HepG2 (cell line): ENCODE measurements around the gene ARL16. TPM values are rescaled to one million over a fixed set of nuclear protein-coding genes. Genes with fewer than 3 reads are reported as not detected.

Source experiments
- AHR ChIP-seq: IDR thresholded peaks from 2 replicates; pipeline ENCODE4 v1.6.1; 2018; ENCODE audit warnings: missing genetic modification reagents, missing compliant biosample characterization
- ARHGAP35 ChIP-seq: sonication (generic); formaldehyde crosslinking; IDR thresholded peaks from 2 replicates; pipeline ENCODE4 v1.9.0; 2022; ENCODE audit warnings: mild to moderate bottlenecking, inconsistent platforms, moderate library complexity, missing genetic modification reagents, borderline replicate concordance
- CC2D1A ChIP-seq: sonication (generic); formaldehyde crosslinking; IDR thresholded peaks from 2 replicates; pipeline ENCODE4 v1.8.1; 2023; ENCODE audit warnings: mild to moderate bottlenecking, missing genetic modification reagents
- ESRRA ChIP-seq: sonication (generic); formaldehyde crosslinking; IDR thresholded peaks from 2 replicates; pipeline ENCODE4 v1.5.1; 2020; ENCODE audit warnings: mild to moderate bottlenecking, low read depth, missing genetic modification reagents
- GMEB1 ChIP-seq: sonication (generic); formaldehyde crosslinking; IDR thresholded peaks from 2 replicates; pipeline ENCODE4 v1.5.1; 2020; ENCODE audit warnings: missing genetic modification reagents, mild to moderate bottlenecking, borderline replicate concordance
- GMEB2 ChIP-seq: IDR thresholded peaks from 2 replicates; pipeline ENCODE4 v1.6.1; 2016; ENCODE audit warnings: missing biosample characterization, missing genetic modification reagents, low read depth
- HIC2 ChIP-seq: sonication (generic); formaldehyde crosslinking; IDR thresholded peaks from 2 replicates; pipeline ENCODE4 v1.9.0; 2022; ENCODE audit warnings: low read depth, missing genetic modification reagents
- HMGXB4 ChIP-seq, 2 experiments: sonication (generic) in 1 of 2; formaldehyde crosslinking in 1 of 2; IDR thresholded peaks; 2 replicates each; pipeline versions ENCODE4 v1.4.0 to v1.6.1; 2018 to 2020; ENCODE audit warnings: missing genetic modification reagents in 2 of 2, borderline replicate concordance in 1 of 2, low read depth in 1 of 2, mild to moderate bottlenecking in 1 of 2, missing biosample characterization in 1 of 2
- HNRNPUL1 ChIP-seq: fragments of 200-400 bp; formaldehyde crosslinking; IDR thresholded peaks from 2 replicates; pipeline ENCODE4 v1.6.1; 2017; ENCODE audit warnings: low read depth, mild to moderate bottlenecking, low read length, moderate library complexity
- HOXA7 ChIP-seq: sonication (generic); formaldehyde crosslinking; IDR thresholded peaks from 2 replicates; pipeline ENCODE4 v1.8.1; 2022; ENCODE audit warnings: mild to moderate bottlenecking, missing genetic modification reagents, moderate library complexity
- KDM2A ChIP-seq: sonication (generic); formaldehyde crosslinking; IDR thresholded peaks from 2 replicates; pipeline ENCODE4 v1.4.0; 2020; ENCODE audit warnings: low read depth, missing genetic modification reagents, borderline replicate concordance
- MEIS1 ChIP-seq: sonication (generic); formaldehyde crosslinking; IDR thresholded peaks from 2 replicates; pipeline ENCODE4 v1.9.0; 2021; ENCODE audit warnings: mild to moderate bottlenecking, missing genetic modification reagents, moderate library complexity, borderline replicate concordance
- NFRKB ChIP-seq: fragments of 450-650 bp; IDR thresholded peaks from 2 replicates; pipeline ENCODE4 v1.6.1; 2017
- POLR2AphosphoS5 ChIP-seq: IDR thresholded peaks from 2 replicates; pipeline ENCODE4 v1.6.1; 2012; ENCODE audit warnings: low read depth, low read length
- SP5 ChIP-seq: IDR thresholded peaks from 2 replicates; pipeline ENCODE4 v1.6.1; 2016; ENCODE audit warnings: low read depth, borderline replicate concordance
- SRF ChIP-seq: IDR thresholded peaks from 2 replicates; pipeline ENCODE4 v1.6.1; 2011; ENCODE audit warnings: mild to moderate bottlenecking, low read depth, low read length, moderate library complexity
- TBX2 ChIP-seq: sonication (generic); formaldehyde crosslinking; IDR thresholded peaks from 2 replicates; pipeline ENCODE4 v1.5.0; 2020; ENCODE audit warnings: missing genetic modification reagents, mild to moderate bottlenecking, borderline replicate concordance
- ZNF205 ChIP-seq: IDR thresholded peaks from 2 replicates; pipeline ENCODE4 v1.6.1; 2018; ENCODE audit warnings: missing biosample characterization, missing genetic modification reagents
- ZNF329 ChIP-seq: sonication (generic); formaldehyde crosslinking; IDR thresholded peaks from 2 replicates; pipeline ENCODE4 v1.9.0; 2021; ENCODE audit warnings: low read depth, mild to moderate bottlenecking, missing genetic modification reagents
- ZNF337 ChIP-seq: sonication (generic); formaldehyde crosslinking; IDR thresholded peaks from 2 replicates; pipeline ENCODE4 v1.5.1; 2020; ENCODE audit warnings: missing genetic modification reagents, low read depth, mild to moderate bottlenecking, borderline replicate concordance
- ZNF549 ChIP-seq: sonication (generic); formaldehyde crosslinking; IDR thresholded peaks from 2 replicates; pipeline ENCODE4 v1.5.0; 2020; ENCODE audit warnings: missing genetic modification reagents
- ZNF572 ChIP-seq: sonication (generic); formaldehyde crosslinking; IDR thresholded peaks from 2 replicates; pipeline ENCODE4 v1.5.1; 2020; ENCODE audit warnings: mild to moderate bottlenecking, missing genetic modification reagents
- polyA plus RNA-seq, 8 experiments: library from polyadenylated mRNA; depleted of rRNA in 3 of 8; stranded (reverse) in 7 of 8; unstranded in 1 of 8; fragments of >200 nt; fragmentation: Illumina TruSeq in 4 of 8; extraction: Trizol in 4 of 8; gene quantifications; 2 replicates each; pipeline versions ENCODE4 v1.2.1 to v1.2.3, GENCODE V29; 2011 to 2016; ENCODE audit warnings: low read depth in 4 of 8, missing spikeins in 1 of 8, mixed read lengths in 1 of 8; ENCODE audit not compliant: insufficient read depth in 1 of 8
- total RNA-seq, 5 experiments: library from RNA; depleted of rRNA; stranded (reverse); fragments of >200 nt; fragmentation: Illumina TruSeq; extraction: Trizol; gene quantifications; 2 replicates each; pipeline ENCODE4 v1.2.3, GENCODE V29; 2016; ENCODE audit warnings: low read depth in 1 of 5

ARL16 gene
- total and polyA plus RNA-seq, 2 of the 13 experiments (the other 11 are each of a cell fraction or from before 2014, with no cell fraction given) = 20.8 to 30.8 TPM

GRCh38 chr17:81652906-81653771, 30.5 kb downstream of the ARL16 start (continued):
- 0 out of 4 replicates have a peak, but pooled peaks of 1 of the 2 experiments have one; percentile 27 for TF ChIP-seq HMGXB4 (CRISPR knock-in tag; IDR thresholded peaks at IDR 0.05; ENCODE audit: borderline replicate concordance in 1 of 2, low read depth in 1 of 2)
- TF ChIP-seq POLR2AphosphoS5 = no peak
- TF ChIP-seq ZNF549 (CRISPR knock-in tag) = no peak
- TF ChIP-seq HIC2 (CRISPR knock-in tag) = no peak
- peak; percentile 80 for TF ChIP-seq SP5 (CRISPR knock-in tag)
- 0 out of 2 replicates have a peak, but pooled peaks have one; percentile 33 for TF ChIP-seq ARHGAP35 (CRISPR knock-in tag)
- TF ChIP-seq SRF = no peak
- no peak for TF ChIP-seq HNRNPUL1
- TF ChIP-seq ZNF329 = no peak
- peak; percentile 24; the same call in 1 of the 2 replicates for TF ChIP-seq TBX2 (CRISPR knock-in tag)
- 0 out of 2 replicates have a peak, but pooled peaks have one; percentile 29 for TF ChIP-seq ESRRA
- no peak for TF ChIP-seq GMEB1 (CRISPR knock-in tag)
- 0 out of 2 replicates have a peak, but pooled peaks have one; percentile 61 for TF ChIP-seq ZNF572 (CRISPR knock-in tag)
- TF ChIP-seq ZNF337 (CRISPR knock-in tag) = no peak
- no peak for TF ChIP-seq ZNF205
- no peak for TF ChIP-seq NFRKB
- TF ChIP-seq HOXA7 (CRISPR knock-in tag) = no peak
- TF ChIP-seq CC2D1A (CRISPR knock-in tag) = 0 out of 2 replicates have a peak, but pooled peaks have one; percentile 25
- TF ChIP-seq AHR (CRISPR knock-in tag) = 0 out of 2 replicates have a peak, but pooled peaks have one; percentile 33
- TF ChIP-seq KDM2A (CRISPR knock-in tag) = peak; percentile 43; the same call in 1 of the 2 replicates
- no peak for TF ChIP-seq GMEB2 (CRISPR knock-in tag)
- TF ChIP-seq MEIS1 (CRISPR knock-in tag) = 0 out of 2 replicates have a peak, but pooled peaks have one; percentile 36
